Panc1 (cell line): ENCODE data around the gene SERPINA9. TPM values are rescaled to one million over a fixed set of nuclear protein-coding genes. Genes with fewer than 3 reads are reported as not detected.

Experiments
- ATAC-seq: fragments of 200-7000 bp; cut with Tn5 transposase; 2 replicates; pipeline ENCODE4 v1.9.1; 2020; ENCODE audit warnings: mild to moderate bottlenecking, moderate library complexity
- BruUV-seq: library from RNA; stranded (reverse); fragments of 400-500 nt; replicated peaks from 2 replicates; lab custom pipeline; 2021; lab: Mats Ljungman, UMichigan
- CTCF ChIA-PET: fragments of 300-600 bp; sonication (Branson Sonifier 250); formaldehyde crosslinking; loops from one replicate; lab custom pipeline; 2022; ENCODE audit warnings: antibody characterized with exemption; lab: Charles Lee
- POLR2A ChIA-PET: fragments of 300-600 bp; sonication (Branson Sonifier 250); formaldehyde crosslinking; loops from one replicate; lab custom pipeline; 2022; ENCODE audit warnings: antibody characterized with exemption; lab: Charles Lee
- DNase-seq: peaks from one replicate; pipeline ENCODE4 v3.0.0-alpha.2; 2010; ENCODE audit warnings: low read depth, low spot score
- H3K27ac ChIP-seq: 2 replicates; pipeline ENCODE4 v1.5.1; 2011; ENCODE audit warnings: mild to moderate bottlenecking, low read length, inconsistent platforms
- H3K27me3 ChIP-seq: fragments of 200-500 bp; sonication (Bioruptor generic); 2 replicates; pipeline ENCODE4 v1.6.0; 2014; ENCODE audit warnings: low read length, inconsistent platforms; ENCODE audit not compliant: control insufficient read depth, insufficient read depth
- H3K36me3 ChIP-seq: fragments of 200-500 bp; sonication (Bioruptor generic); 2 replicates; pipeline ENCODE4 v1.5.1; 2014; ENCODE audit warnings: inconsistent platforms, mild to moderate bottlenecking, low read length, moderate library complexity; ENCODE audit not compliant: control insufficient read depth, insufficient read depth
- H3K4me1 ChIP-seq: 2 replicates; pipeline ENCODE4 v1.5.1; 2011; ENCODE audit warnings: inconsistent platforms, mild to moderate bottlenecking, low read length, moderate library complexity; ENCODE audit not compliant: control insufficient read depth, insufficient read depth
- H3K4me3 ChIP-seq, 2 experiments: 2 replicates each; pipeline ENCODE4 v1.5.1; 2011 to 2012; ENCODE audit warnings: low read depth in 2 of 2, low read length in 2 of 2, mild to moderate bottlenecking in 2 of 2, inconsistent platforms in 1 of 2, moderate library complexity in 1 of 2
- H3K9me3 ChIP-seq: fragments of 200-500 bp; sonication (Bioruptor generic); 2 replicates; pipeline ENCODE4 v1.5.1; 2014; ENCODE audit warnings: low read depth, mild to moderate bottlenecking, inconsistent platforms, low read length, moderate library complexity; ENCODE audit not compliant: control insufficient read depth, insufficient read depth
- POLR2AphosphoS5 ChIP-seq: IDR thresholded peaks from 2 replicates; pipeline ENCODE4 v1.6.1; 2012; ENCODE audit warnings: mild to moderate bottlenecking, low read depth, low read length, moderate library complexity
- REST ChIP-seq, 2 experiments: IDR thresholded peaks; 2 replicates each; pipeline ENCODE4 v1.6.1; 2011 to 2012; ENCODE audit warnings: low read depth in 2 of 2, control low read depth in 1 of 2, low read length in 1 of 2, mild to moderate bottlenecking in 1 of 2, moderate library complexity in 1 of 2; ENCODE audit not compliant: insufficient read depth in 1 of 2
- SIN3A ChIP-seq: IDR thresholded peaks from 2 replicates; pipeline ENCODE4 v1.6.1; 2012; ENCODE audit warnings: low read depth, mild to moderate bottlenecking, low read length, moderate library complexity, borderline replicate concordance; ENCODE audit not compliant: insufficient read depth
- TCF7L2 ChIP-seq: IDR thresholded peaks from 2 replicates; pipeline ENCODE4 v1.6.1; 2011; ENCODE audit warnings: mild to moderate bottlenecking, low read depth, low read length, inconsistent platforms
- in situ Hi-C: cut with HindIII; loops from 2 replicates; pipeline ENCODE4 v1.10.0; 2016; ENCODE audit warnings: low sequenced_read_pairs, low pct_unique_long_range_greater_than_20kb
- intact Hi-C: fragments of 100-400 bp; cut with micrococcal nuclease; formaldehyde crosslinking; loops from one replicate; pipeline ENCODE4 v1.10.0; 2022; ENCODE audit not compliant: unreplicated experiment
- total RNA-seq: library from RNA; stranded (reverse); gene quantifications from one replicate; pipeline ENCODE4 v1.2.1, GENCODE V29; 2021; ENCODE audit not compliant: unreplicated experiment
- TF ChIP-seq, protein P1 (sequence below): fragments of 450-650 bp; IDR thresholded peaks from 2 replicates; pipeline ENCODE4 v1.5.1; 2017; ENCODE audit warnings: mild to moderate bottlenecking

Gene SERPINA9
- total RNA-seq, 1 experiment from 2014 or later = not detected

- Histone ChIP-seq H3K27ac (no peak overlapping the region), H3K4me1 (no peaks in the 10 kb centered on the region), H3K36me3 (no peaks in the 10 kb centered on the region), H3K4me3 (no peak overlapping the region), H3K9me3 (no peaks in the 10 kb centered on the region), H3K27me3 (no peaks in the 10 kb centered on the region)
- TF ChIP-seq TCF7L2 = no peak
- no peak for TF ChIP-seq REST (IDR thresholded peaks at IDR 0.05; ENCODE audit: insufficient read depth in 1 of 2, low read depth in 2 of 2, low read length in 1 of 2)
- TF ChIP-seq POLR2AphosphoS5 = no peak
- no peak for TF ChIP-seq SIN3A
- TF ChIP-seq, protein P1, sequence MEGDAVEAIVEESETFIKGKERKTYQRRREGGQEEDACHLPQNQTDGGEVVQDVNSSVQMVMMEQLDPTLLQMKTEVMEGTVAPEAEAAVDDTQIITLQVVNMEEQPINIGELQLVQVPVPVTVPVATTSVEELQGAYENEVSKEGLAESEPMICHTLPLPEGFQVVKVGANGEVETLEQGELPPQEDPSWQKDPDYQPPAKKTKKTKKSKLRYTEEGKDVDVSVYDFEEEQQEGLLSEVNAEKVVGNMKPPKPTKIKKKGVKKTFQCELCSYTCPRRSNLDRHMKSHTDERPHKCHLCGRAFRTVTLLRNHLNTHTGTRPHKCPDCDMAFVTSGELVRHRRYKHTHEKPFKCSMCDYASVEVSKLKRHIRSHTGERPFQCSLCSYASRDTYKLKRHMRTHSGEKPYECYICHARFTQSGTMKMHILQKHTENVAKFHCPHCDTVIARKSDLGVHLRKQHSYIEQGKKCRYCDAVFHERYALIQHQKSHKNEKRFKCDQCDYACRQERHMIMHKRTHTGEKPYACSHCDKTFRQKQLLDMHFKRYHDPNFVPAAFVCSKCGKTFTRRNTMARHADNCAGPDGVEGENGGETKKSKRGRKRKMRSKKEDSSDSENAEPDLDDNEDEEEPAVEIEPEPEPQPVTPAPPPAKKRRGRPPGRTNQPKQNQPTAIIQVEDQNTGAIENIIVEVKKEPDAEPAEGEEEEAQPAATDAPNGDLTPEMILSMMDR = no peak
- POLR2A ChIA-PET = no interaction called here
- no peak for DNase-seq
- no peak for ATAC-seq
- CTCF ChIA-PET = no interaction called here
- intact Hi-C loops = no loop called here
- BruUV-seq = no TSS peak
- in situ Hi-C loops = no loop called here
These were observed 14.3 kb downstream of the SERPINA9 start for GRCh38 chr14:94461526-94462218.

GRCh38 chr14:94460631-94461416 is 15.2 kb downstream of the SERPINA9 start:
- intact Hi-C loops (no loop called here), in situ Hi-C loops (no loop called here)
- Histone ChIP-seq H3K4me3 (no peak overlapping the region), H3K27ac (no peak overlapping the region), H3K27me3 (no peaks in the 10 kb centered on the region), H3K4me1 (no peaks in the 10 kb centered on the region), H3K36me3 (no peaks in the 10 kb centered on the region), H3K9me3 (no peaks in the 10 kb centered on the region)
- no peak for DNase-seq
- TF ChIP-seq TCF7L2 (no peak), SIN3A (no peak), REST (IDR thresholded peaks at IDR 0.05; ENCODE audit: insufficient read depth in 1 of 2, low read depth in 2 of 2, low read length in 1 of 2) (no peak), POLR2AphosphoS5 (no peak)
- TF ChIP-seq, protein P1 = no peak
- ATAC-seq = no peak
- ChIA-PET CTCF (no interaction called here), POLR2A (no interaction called here)
- BruUV-seq = no TSS peak
